ENCODE measurements around the gene OPA1.

Gene OPA1

GRCh38 chr3:193569119-193569518, 23.9 kb upstream of the OPA1 start:
- ATAC-seq (replicated peaks), result no peak
- no peak for DNase-seq
- no peak overlapping the region for H3K27ac Mint-ChIP-seq
- no peaks in the 10 kb centered on the region for H3K36me3 Mint-ChIP-seq (ENCODE audit: insufficient read depth)
- no peaks in the 10 kb centered on the region for H3K9me3 Mint-ChIP-seq
- peaks cover 0 to 10% of the 10 kb centered on the region in 2 donors for H3K27me3 Mint-ChIP-seq
- no peak overlapping the region for H3K4me3 Mint-ChIP-seq
- H3K4me1 Mint-ChIP-seq (ENCODE audit: low read depth in 2 of 2), result no peaks in the 10 kb centered on the region

GRCh38 chr3:193572426-193572908, 20.5 kb upstream of the OPA1 start:
- Mint-ChIP-seq H3K27ac (no peak overlapping the region), H3K4me3 (no peak overlapping the region)
- peak; percentile 36 for ATAC-seq (replicated peaks)

GRCh38 chr3:193573403-193574191, 19.4 kb upstream of the OPA1 start:
- H3K36me3 Mint-ChIP-seq (ENCODE audit: insufficient read depth), result no peaks in the 10 kb centered on the region
- ATAC-seq (replicated peaks), result no peak
- peak overlapping the region in 1 of 2 donors; percentile 22 for H3K27ac Mint-ChIP-seq
- no peaks in the 10 kb centered on the region for H3K9me3 Mint-ChIP-seq
- no peak for DNase-seq
- no peaks in the 10 kb centered on the region for H3K27me3 Mint-ChIP-seq
- no peak overlapping the region for H3K4me3 Mint-ChIP-seq
- H3K4me1 Mint-ChIP-seq (ENCODE audit: low read depth in 2 of 2), result no peaks in the 10 kb centered on the region

More at GRCh38 chr3:193572426-193572908, 20.5 kb upstream of the OPA1 start:
- peak; percentile 22 to 34 (median 26) for DNase-seq
- H3K4me1 Mint-ChIP-seq (ENCODE audit: low read depth in 2 of 2), result no peaks in the 10 kb centered on the region
- H3K36me3 Mint-ChIP-seq (ENCODE audit: insufficient read depth), result no peaks in the 10 kb centered on the region
- peaks cover 0 to 9% of the 10 kb centered on the region in 2 donors for H3K27me3 Mint-ChIP-seq
- H3K9me3 Mint-ChIP-seq, result no peaks in the 10 kb centered on the region

- Mint-ChIP-seq H3K27me3 (no peaks in the 10 kb centered on the region), H3K4me1 (ENCODE audit: low read depth in 2 of 2) (no peaks in the 10 kb centered on the region)
- ATAC-seq (replicated peaks), result no peak
Observed at GRCh38 chr3:193574488-193575070, 18.4 kb upstream of the OPA1 start.

GRCh38 chr3:193585530-193585929, 7.5 kb upstream of the OPA1 start:
- no peaks in the 10 kb centered on the region for H3K27me3 Mint-ChIP-seq
- no peak for ATAC-seq (replicated peaks)

More at GRCh38 chr3:193574488-193575070, 18.4 kb upstream of the OPA1 start:
- DNase-seq, result no peak
- Mint-ChIP-seq H3K36me3 (ENCODE audit: insufficient read depth) (no peaks in the 10 kb centered on the region), H3K27ac (peak overlapping the region in 1 of 2 donors; percentile 22), H3K4me3 (no peak overlapping the region), H3K9me3 (no peaks in the 10 kb centered on the region)

GRCh38 chr3:193586526-193586925, 6.5 kb upstream of the OPA1 start:
- no peak for DNase-seq
- no peaks in the 10 kb centered on the region for H3K27me3 Mint-ChIP-seq
- H3K4me3 Mint-ChIP-seq, result no peak overlapping the region
- H3K36me3 Mint-ChIP-seq (ENCODE audit: insufficient read depth), result peaks cover 2% of the 10 kb centered on the region
- ATAC-seq (replicated peaks), result no peak
- H3K27ac Mint-ChIP-seq, result no peak overlapping the region
- peaks cover 0 to under 1% of the 10 kb centered on the region in 2 donors for H3K4me1 Mint-ChIP-seq (ENCODE audit: low read depth in 2 of 2)
- H3K9me3 Mint-ChIP-seq, result no peaks in the 10 kb centered on the region

More at GRCh38 chr3:193585530-193585929, 7.5 kb upstream of the OPA1 start:
- no peaks in the 10 kb centered on the region for H3K4me1 Mint-ChIP-seq (ENCODE audit: low read depth in 2 of 2)
- H3K9me3 Mint-ChIP-seq, result no peaks in the 10 kb centered on the region
- no peak for DNase-seq
- H3K4me3 Mint-ChIP-seq, result no peak overlapping the region
- H3K36me3 Mint-ChIP-seq (ENCODE audit: insufficient read depth), result peaks cover 2% of the 10 kb centered on the region
- H3K27ac Mint-ChIP-seq, result no peak overlapping the region

GRCh38 chr3:193589129-193589528, 3.9 kb upstream of the OPA1 start:
- no peaks in the 10 kb centered on the region for H3K27me3 Mint-ChIP-seq
- H3K27ac Mint-ChIP-seq, result no peak overlapping the region
- DNase-seq (no peak), ATAC-seq (replicated peaks) (no peak)
- no peaks in the 10 kb centered on the region for H3K9me3 Mint-ChIP-seq
- peaks cover 15 to 20% of the 10 kb centered on the region in 2 donors for H3K4me1 Mint-ChIP-seq (ENCODE audit: low read depth in 2 of 2)
- H3K4me3 Mint-ChIP-seq, result no peak overlapping the region
- H3K36me3 Mint-ChIP-seq (ENCODE audit: insufficient read depth), result peaks cover 16% of the 10 kb centered on the region

- Mint-ChIP-seq H3K27me3 (no peaks in the 10 kb centered on the region), H3K9me3 (no peaks in the 10 kb centered on the region), H3K4me1 (ENCODE audit: low read depth in 2 of 2) (peaks cover 16 to 25% of the 10 kb centered on the region in 2 donors), H3K27ac (no peak overlapping the region), H3K4me3 (no peak overlapping the region), H3K36me3 (ENCODE audit: insufficient read depth) (peaks cover 16% of the 10 kb centered on the region)
- DNase-seq (no peak), ATAC-seq (replicated peaks) (no peak)
Observed at GRCh38 chr3:193589616-193590015, 3.4 kb upstream of the OPA1 start.

GRCh38 chr3:193590088-193590856, 2.7 kb upstream of the OPA1 start:
- H3K27ac Mint-ChIP-seq, result no peak overlapping the region
- no peaks in the 10 kb centered on the region for H3K9me3 Mint-ChIP-seq

GRCh38 chr3:193593668-193594030, 641 bp downstream of the OPA1 start:
- ATAC-seq (replicated peaks) (peak; percentile 60), DNase-seq (peak; percentile 21 to 33 (median 26))
- Mint-ChIP-seq H3K36me3 (ENCODE audit: insufficient read depth) (peaks cover 25% of the 10 kb centered on the region), H3K4me1 (ENCODE audit: low read depth in 2 of 2) (peaks cover 33 to 54% of the 10 kb centered on the region in 2 donors), H3K4me3 (peak overlapping the region; percentile 91 to 98), H3K9me3 (no peaks in the 10 kb centered on the region), H3K27me3 (no peaks in the 10 kb centered on the region), H3K27ac (peak overlapping the region; percentile 96 to 98)

More at GRCh38 chr3:193590088-193590856, 2.7 kb upstream of the OPA1 start:
- Mint-ChIP-seq H3K4me3 (no peak overlapping the region), H3K4me1 (ENCODE audit: low read depth in 2 of 2) (peaks cover 16 to 29% of the 10 kb centered on the region in 2 donors), H3K27me3 (no peaks in the 10 kb centered on the region), H3K36me3 (ENCODE audit: insufficient read depth) (peaks cover 16% of the 10 kb centered on the region)
- ATAC-seq (replicated peaks) (no peak), DNase-seq (no peak)

- Mint-ChIP-seq H3K36me3 (ENCODE audit: insufficient read depth) (peaks cover 27% of the 10 kb centered on the region), H3K27me3 (no peaks in the 10 kb centered on the region), H3K27ac (peak overlapping the region; percentile 24 to 59), H3K4me3 (peak overlapping the region; percentile 12 to 98), H3K9me3 (no peaks in the 10 kb centered on the region), H3K4me1 (ENCODE audit: low read depth in 2 of 2) (peaks cover 38 to 67% of the 10 kb centered on the region in 2 donors)
- DNase-seq (no peak), ATAC-seq (replicated peaks) (no peak)
Observed at GRCh38 chr3:193594946-193595689, 2.1 kb downstream of the OPA1 start.

GRCh38 chr3:193595939-193596487, 3.0 kb downstream of the OPA1 start:
- Mint-ChIP-seq H3K27me3 (no peaks in the 10 kb centered on the region), H3K4me3 (peak overlapping the region; percentile 3 to 12), H3K9me3 (no peaks in the 10 kb centered on the region), H3K27ac (peak overlapping the region; percentile 24 to 59), H3K36me3 (ENCODE audit: insufficient read depth) (peaks cover 27% of the 10 kb centered on the region), H3K4me1 (ENCODE audit: low read depth in 2 of 2) (peaks cover 38 to 76% of the 10 kb centered on the region in 2 donors)
- DNase-seq (no peak), ATAC-seq (replicated peaks) (no peak)

All from effector memory CD8-positive, alpha-beta T cell (primary cell).